ENCODE results near the gene NEK7. TPM values are rescaled to one million over a fixed set of nuclear protein-coding genes. Genes with fewer than 3 reads are reported as not detected.

Gene NEK7
- 132 and 254 TPM in 2 replicates for total RNA-seq

GRCh38 chr1:198156745-198157240 lies at the start of gene NEK7:
NEK7 (plus strand) TSS chr1:198156998; CDS start chr1:198232581, 75,583 bp downstream.

Other genes starting within 250 kb of the NEK7 start
- gene LHX9, start 239.6 kb upstream of the NEK7 start, total RNA-seq, result not detected in 2 replicates